Fibroblast of the aortic adventitia (primary cell): Measurements from ENCODE around the gene MPC2. TPM values are rescaled to one million over a fixed set of nuclear protein-coding genes. Genes with fewer than 3 reads are reported as not detected.
"Not testable (repeated sequence)": the region's sequence is repeated elsewhere in the genome, so short reads cannot be mapped to it uniquely, and the experiment has no call there.

Experiments used
- DNase-seq: peaks from one replicate; pipeline ENCODE4 v3.0.0-alpha.2; 2010; ENCODE audit warnings: low read depth
- H3K4me3 ChIP-seq: 2 replicates; pipeline ENCODE4 v1.5.1; 2011; ENCODE audit warnings: low read depth, mild to moderate bottlenecking, control low read depth, low read length, moderate library complexity
- CTCF ChIP-seq: IDR thresholded peaks from 2 replicates; pipeline ENCODE4 v1.5.1; 2011; ENCODE audit warnings: mild to moderate bottlenecking, low read length, control low read depth, inconsistent platforms; ENCODE audit not compliant: insufficient read depth
- total RNA-seq: library from RNA; depleted of rRNA; stranded (reverse); fragments of >200 nt; gene quantifications from 2 replicates; pipeline ENCODE4 v1.2.3, GENCODE V29; 2012; ENCODE audit warnings: low replicate concordance

Gene MPC2
- total RNA-seq, 1 donor, result 49.3 TPM

- peak; percentile 89 for DNase-seq
- TF ChIP-seq CTCF, result no peak
- H3K4me3 ChIP-seq, result no peak overlapping the region
These were observed 37.6 kb downstream of the MPC2 start for GRCh38 chr1:167899253-167899681.

GRCh38 chr1:167898578-167899222, 38.2 kb downstream of the MPC2 start:
- no peak for DNase-seq
- H3K4me3 ChIP-seq, result no peak overlapping the region
- no peak for TF ChIP-seq CTCF

GRCh38 chr1:167893798-167894197, 43.1 kb downstream of the MPC2 start:
- H3K4me3 ChIP-seq, result no peak overlapping the region
- no peak for TF ChIP-seq CTCF
- DNase-seq, result no peak

GRCh38 chr1:167890400-167890799, 46.5 kb downstream of the MPC2 start:
- no peak for DNase-seq
- H3K4me3 ChIP-seq, result no peak overlapping the region
- no peak for TF ChIP-seq CTCF

GRCh38 chr1:167887187-167887586, 49.7 kb downstream of the MPC2 start:
- not testable (repeated sequence) for DNase-seq, H3K4me3 ChIP-seq

GRCh38 chr1:167882376-167882775, 54.5 kb downstream of the MPC2 start:
- DNase-seq, result no peak
- no peak overlapping the region for H3K4me3 ChIP-seq
- no peak for TF ChIP-seq CTCF

- H3K4me3 ChIP-seq, result no peak overlapping the region
- DNase-seq, result peak; percentile 12
- TF ChIP-seq CTCF, result no peak
These were observed 55.1 kb downstream of the MPC2 start for GRCh38 chr1:167881786-167882185.
